Right kidney (tissue), 1 donor: ENCODE data around the gene KLF11.
A peak's percentile ranks its signal among the peaks of the same experiment; 100 is the strongest.
"Not testable (repeated sequence)": the region's sequence is repeated elsewhere in the genome, so short reads cannot be mapped to it uniquely, and the experiment has no call there.

Experiments used
- DNase-seq: peaks from one replicate; pipeline ENCODE4 v3.0.0-alpha.2; 2016

Gene KLF11

GRCh38 chr2:10085043-10085667 is 41.8 kb downstream of the KLF11 start:
- peak; percentile 60 for DNase-seq

- peak; percentile 51 for DNase-seq
These were observed 42.3 kb downstream of the KLF11 start for GRCh38 chr2:10085668-10086059.

GRCh38 chr2:10086950-10087349 is 43.6 kb downstream of the KLF11 start:
- DNase-seq, result no peak

GRCh38 chr2:10087360-10087759 is 44.0 kb downstream of the KLF11 start:
- DNase-seq, result no peak

- DNase-seq, result no peak
These were observed 46.3 kb downstream of the KLF11 start for GRCh38 chr2:10089565-10090190.

GRCh38 chr2:10091182-10091888 is 48.0 kb downstream of the KLF11 start:
- peak; percentile 54 for DNase-seq

GRCh38 chr2:10091889-10092244 is 48.5 kb downstream of the KLF11 start:
- not testable (repeated sequence) for DNase-seq

GRCh38 chr2:10094271-10094814 is 51.0 kb downstream of the KLF11 start:
- no peak for DNase-seq

GRCh38 chr2:10095175-10095574 is 51.8 kb downstream of the KLF11 start:
- DNase-seq, result no peak

- DNase-seq, result no peak
These were observed 53.3 kb downstream of the KLF11 start for GRCh38 chr2:10096641-10097040.

- DNase-seq, result peak; percentile 58
These were observed 54.2 kb downstream of the KLF11 start for GRCh38 chr2:10097352-10098148.

- no peak for DNase-seq
These were observed 58.1 kb downstream of the KLF11 start for GRCh38 chr2:10101491-10101890.

GRCh38 chr2:10103179-10103578 is 59.8 kb downstream of the KLF11 start:
- DNase-seq, result no peak
